Stimulated activated naive CD4-positive, alpha-beta T cell (primary cell): ENCODE measurements around the gene GRAMD4.

Source experiments
- DNase-seq, 6 experiments: peaks; one replicate each; lab custom pipeline; 2025; lab: John Stamatoyannopoulos, UW

GRAMD4 gene

GRCh38 chr22:46655861-46656608 lies 35.8 kb downstream of the GRAMD4 start:
- no peak for DNase-seq

DNA sequence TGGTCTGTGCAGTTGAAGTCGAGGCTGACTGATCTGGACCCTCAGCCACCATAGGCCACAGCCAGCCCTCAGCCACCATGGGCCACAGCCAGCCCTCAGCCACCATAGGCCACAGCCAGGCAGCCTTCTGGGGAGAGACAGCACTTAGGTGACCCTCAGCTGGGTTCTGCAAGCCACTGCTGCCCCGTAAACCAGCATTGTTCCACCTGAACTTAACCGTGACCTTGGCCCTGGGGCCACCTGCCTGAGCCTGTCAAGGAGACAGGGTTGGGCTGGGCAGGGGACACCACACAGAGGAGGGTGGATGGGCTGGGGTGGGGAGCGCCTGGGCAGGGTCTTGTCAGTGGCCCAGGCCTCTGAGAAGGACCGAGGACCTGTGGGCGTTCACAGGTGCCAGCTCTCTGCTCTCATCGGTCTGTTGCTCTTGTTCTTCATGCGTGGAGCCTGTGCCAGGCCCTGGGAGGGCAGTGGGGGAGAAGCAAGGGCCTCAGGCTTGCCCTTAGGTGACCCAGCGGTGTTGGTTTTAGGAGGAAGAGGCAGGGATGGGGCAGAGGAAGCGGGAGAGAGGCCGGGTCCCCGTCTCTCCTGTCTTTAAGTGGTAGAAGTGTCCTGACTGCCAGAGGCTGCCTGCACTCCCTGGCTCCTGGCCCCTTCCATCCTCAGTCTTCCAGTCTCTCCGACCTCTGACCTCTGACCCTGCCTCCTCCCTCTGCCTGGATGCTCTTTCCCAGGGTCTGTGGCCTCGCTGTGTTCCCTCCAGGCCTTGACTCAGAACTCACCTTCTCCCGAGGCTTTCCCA lies 36.9 kb downstream of the GRAMD4 start:
- no peak for DNase-seq

GRCh38 chr22:46657655-46657953 lies 37.4 kb downstream of the GRAMD4 start:
- DNase-seq, result no peak

DNA sequence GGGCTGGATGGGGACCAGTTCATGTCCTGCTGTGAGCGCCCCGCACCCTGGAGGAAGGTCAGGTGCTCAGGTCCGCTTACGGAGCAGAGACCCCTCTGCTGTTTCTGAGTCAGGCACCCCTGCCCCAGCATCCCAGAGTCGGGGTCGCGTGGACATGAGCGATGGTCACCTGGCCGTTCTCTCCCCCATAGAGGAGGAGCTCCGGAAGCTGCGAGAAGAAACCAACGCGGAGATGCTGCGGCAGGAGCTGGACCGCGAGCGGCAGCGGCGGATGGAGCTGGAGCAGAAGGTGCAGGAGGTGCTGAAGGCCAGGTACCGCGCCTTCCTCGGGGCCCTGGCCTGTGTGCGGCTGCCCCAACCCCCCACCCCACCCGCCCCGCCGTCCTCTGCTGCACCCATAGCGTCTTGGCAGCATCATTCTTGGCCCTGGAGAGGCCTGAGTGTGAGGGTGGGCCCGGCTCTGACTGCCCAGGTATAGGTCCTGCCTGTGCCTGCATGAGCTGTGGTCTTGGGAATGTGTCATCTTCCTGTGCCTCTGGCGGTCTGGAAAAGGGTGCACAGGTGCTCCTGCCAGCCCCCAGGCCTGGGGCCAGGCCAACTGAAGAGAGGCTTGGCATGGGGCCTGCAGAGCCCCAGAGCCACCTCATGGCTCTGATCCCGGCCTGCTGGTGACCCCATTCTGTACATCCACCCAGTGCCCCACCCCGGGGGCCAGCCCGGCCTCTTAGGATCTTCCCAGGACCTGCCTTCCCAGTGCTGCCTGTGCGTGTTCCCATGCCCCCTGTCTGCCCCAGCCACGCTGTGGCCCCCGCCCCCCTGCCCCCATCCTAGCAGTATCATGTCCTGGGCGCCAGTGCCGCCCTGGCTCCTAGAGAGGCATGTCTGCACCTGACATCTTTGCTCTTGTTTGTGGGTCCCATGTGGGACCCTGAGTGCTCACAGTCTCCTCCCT lies 38.1 kb downstream of the GRAMD4 start:
- DNase-seq, result no peak

- DNase-seq, result no peak
Measured at GRCh38 chr22:46659059-46659790, 39.0 kb downstream of the GRAMD4 start.

DNA sequence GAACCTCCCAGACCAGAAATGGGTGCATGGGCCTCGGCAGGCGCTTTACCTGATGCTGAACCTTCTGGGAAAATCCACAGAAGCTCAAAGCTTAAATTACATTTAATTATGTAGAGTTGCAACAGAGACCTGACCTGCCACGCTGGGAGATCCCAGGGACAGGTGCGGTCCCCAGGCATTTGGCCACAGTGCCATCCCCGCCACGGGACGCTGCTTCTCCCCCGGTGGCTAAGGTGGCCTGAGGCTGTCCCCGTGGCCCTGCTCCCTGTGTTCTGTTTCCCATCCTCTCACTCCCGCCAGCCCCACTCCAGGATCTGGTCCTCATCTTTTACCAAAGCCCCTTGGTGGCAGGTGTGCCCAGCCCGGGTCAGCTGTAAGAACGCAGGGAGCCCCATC lies 39.6 kb downstream of the GRAMD4 start:
- no peak for DNase-seq

DNA sequence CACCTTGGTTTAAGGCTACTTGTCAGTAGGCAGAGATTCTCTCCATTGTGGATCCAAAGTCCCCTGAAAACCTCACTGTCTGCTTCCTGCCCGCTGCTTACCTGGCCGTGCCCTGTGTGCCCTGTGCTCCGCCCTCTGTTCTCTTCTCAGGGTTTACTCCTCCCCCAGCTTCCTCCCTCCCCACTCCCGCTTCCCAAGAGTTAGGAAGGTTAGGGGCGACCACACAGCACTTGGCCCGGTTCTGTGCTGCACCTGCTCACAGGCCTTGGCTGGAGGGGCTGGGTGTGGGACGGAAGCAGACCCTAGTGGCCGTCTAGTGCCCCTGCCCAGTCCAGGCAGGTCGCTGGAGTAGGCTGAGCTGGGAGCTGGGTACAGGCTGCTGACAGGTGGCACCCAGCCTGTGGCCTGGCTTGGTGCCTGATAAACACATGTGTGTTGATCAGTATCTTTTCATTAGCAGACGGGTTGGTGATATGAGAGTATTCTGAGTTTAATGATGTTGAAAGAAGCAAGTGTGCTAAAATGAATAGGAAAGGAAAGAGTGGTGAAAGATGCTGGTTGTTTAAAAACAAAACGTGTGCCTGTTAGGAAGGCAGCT lies 40.5 kb downstream of the GRAMD4 start:
- DNase-seq, result no peak

- no peak for DNase-seq
Measured at GRCh38 chr22:46661221-46661851, 41.1 kb downstream of the GRAMD4 start.

DNA sequence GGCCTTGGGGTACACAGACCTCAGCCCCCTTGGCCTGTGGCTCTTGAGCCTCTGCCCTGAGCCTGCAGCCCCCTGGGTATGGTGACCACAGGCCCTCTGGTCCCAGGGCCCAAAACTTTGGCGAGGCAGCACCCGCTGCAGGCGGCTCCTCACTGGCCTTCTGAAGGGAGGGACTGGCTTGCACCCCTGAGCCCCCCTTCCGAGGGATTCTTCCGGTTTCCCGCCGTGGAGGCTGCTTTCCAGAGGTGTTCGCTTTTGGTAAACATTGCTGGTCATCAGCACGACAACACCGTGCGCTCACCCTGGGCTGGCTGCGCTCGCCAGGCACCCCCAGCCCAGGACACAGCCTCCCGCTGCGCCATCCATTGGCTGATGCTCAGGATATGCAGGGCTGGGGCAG lies 42.0 kb downstream of the GRAMD4 start:
- no peak for DNase-seq

DNA sequence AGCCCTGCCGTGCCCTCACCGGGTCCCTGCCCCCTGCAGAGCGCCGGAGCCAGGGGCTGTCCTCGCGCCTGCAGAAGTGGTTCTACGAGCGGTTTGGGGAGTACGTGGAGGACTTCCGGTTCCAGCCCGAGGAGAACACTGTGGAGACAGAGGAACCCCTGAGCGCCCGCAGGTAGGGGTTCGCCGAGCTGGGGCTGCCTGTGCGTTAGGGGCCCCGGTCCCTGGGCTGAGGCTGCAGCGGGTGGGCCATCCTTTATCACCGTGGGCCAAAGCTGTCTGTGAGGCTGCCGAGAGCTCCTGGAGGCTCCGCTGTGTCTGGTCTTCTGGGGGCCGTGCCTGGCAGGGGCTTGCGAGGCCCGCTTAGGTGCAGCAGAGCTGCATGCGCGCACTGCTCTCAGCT lies 42.8 kb downstream of the GRAMD4 start:
- no peak for DNase-seq

- DNase-seq, result no peak
Measured at GRCh38 chr22:46663436-46664100, 43.4 kb downstream of the GRAMD4 start.

- no peak for DNase-seq
Measured at GRCh38 chr22:46664301-46664855, 44.2 kb downstream of the GRAMD4 start.

- DNase-seq, result no peak
Measured at GRCh38 chr22:46665151-46665695, 45.0 kb downstream of the GRAMD4 start.

DNA sequence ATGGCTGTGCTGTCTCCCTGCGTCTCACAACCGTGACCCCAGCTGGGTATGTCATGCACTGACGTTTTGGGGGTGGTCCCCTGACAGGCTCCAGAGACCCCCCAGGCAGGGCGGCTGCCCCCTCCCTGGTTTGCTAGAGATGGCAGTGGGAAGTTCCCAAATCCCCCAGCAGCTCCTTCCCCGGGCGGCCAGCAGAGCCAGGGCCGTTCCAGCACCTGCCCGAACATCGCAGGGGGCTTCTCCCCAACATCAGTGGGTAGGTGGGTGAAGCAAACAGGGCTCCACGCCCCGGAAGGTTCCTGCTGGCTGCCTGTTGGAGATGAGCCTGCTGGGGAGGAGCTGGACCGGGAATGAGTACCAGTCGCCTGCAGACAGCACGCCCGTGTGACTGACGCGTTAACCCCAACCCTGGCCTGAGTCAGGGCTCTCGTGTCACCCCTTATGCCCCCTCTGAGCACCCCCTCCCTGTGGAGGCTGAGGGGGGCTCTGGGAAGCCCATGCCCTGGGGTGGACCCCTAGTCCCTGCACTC lies 45.6 kb downstream of the GRAMD4 start:
- DNase-seq, result no peak

DNA sequence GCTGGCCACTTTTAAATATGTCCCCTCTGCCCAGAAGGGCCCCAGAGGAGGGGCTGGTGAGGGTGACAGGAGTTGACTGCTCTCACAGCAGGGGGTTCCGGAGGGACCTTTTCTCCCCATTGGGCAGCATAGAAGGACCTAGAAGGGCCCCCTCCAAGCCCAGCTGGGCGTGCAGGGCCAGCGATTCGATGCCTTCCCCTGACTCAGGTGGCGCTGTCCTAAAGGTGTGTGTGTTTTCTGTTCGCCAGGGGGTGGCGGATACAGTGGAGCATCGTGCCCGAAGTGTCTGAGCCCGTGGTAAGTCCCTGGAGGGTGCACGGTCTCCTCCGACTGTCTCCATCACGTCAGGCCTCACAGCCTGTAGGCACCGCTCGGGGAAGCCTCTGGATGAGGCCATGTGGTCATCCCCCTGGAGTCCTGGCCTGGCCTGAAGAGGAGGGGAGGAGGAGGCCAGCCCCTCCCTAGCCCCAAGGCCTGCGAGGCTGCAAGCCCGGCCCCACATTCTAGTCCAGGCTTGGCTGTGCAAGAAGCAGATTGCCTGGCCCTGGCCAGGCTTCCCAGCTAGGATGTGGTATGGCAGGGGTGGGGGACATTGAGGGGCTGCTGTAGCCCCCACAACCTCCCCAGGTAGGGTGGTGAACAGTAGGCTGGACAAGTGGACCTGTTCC lies 46.5 kb downstream of the GRAMD4 start:
- no peak for DNase-seq

GRCh38 chr22:46667245-46667623 lies 47.0 kb downstream of the GRAMD4 start:
- DNase-seq, result no peak

DNA sequence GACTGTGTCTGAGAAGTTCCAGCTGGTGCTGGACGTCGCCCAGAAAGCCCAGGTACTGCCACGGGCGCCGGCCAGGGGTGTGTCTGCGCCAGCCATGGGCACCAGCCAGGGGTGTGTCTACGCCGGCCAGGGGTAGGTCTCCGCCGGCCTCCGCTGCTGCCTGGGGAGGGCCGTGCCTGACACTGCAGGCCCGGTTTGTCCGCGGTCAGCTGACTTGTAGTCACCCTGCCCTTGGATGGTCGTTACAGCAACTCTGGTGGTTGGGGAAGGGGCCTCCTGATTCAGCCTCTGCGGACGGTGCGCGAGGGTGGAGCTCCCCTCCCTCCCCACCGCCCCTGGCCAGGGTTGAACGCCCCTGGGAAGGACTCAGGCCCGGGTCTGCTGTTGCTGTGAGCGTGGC lies 47.9 kb downstream of the GRAMD4 start:
- no peak for DNase-seq

GRCh38 chr22:46669201-46669600 lies 49.0 kb downstream of the GRAMD4 start:
- DNase-seq, result no peak

- no peak for DNase-seq
Measured at GRCh38 chr22:46671824-46672432, 51.7 kb downstream of the GRAMD4 start.
